Astrocyte of the hippocampus (primary cell): ENCODE measurements around the gene DNM1.

ENCODE experiments used
- DNase-seq: peaks from one replicate; pipeline ENCODE4 v3.0.0; 2011; ENCODE audit warnings: low read depth, low spot score

The DNM1 gene

GRCh38 chr9:128175726-128176125, 27.5 kb upstream of the DNM1 start:
- no peak for DNase-seq

- no peak for DNase-seq
Observed at GRCh38 chr9:128178806-128179431, 24.3 kb upstream of the DNM1 start.

GRCh38 chr9:128180001-128180400, 23.2 kb upstream of the DNM1 start:
- no peak for DNase-seq

GRCh38 chr9:128180447-128180846, 22.7 kb upstream of the DNM1 start:
- DNase-seq: no peak

- DNase-seq: peak; percentile 45
Observed at GRCh38 chr9:128181480-128181879, 21.7 kb upstream of the DNM1 start.

GRCh38 chr9:128182893-128183588, 20.1 kb upstream of the DNM1 start:
- no peak for DNase-seq

GRCh38 chr9:128185979-128186965, 16.9 kb upstream of the DNM1 start:
- DNase-seq: no peak

- no peak for DNase-seq
Observed at GRCh38 chr9:128187361-128187760, 15.8 kb upstream of the DNM1 start.

GRCh38 chr9:128188209-128188608, 15.0 kb upstream of the DNM1 start:
- no peak for DNase-seq

- no peak for DNase-seq
Observed at GRCh38 chr9:128190013-128190412, 13.2 kb upstream of the DNM1 start.

GRCh38 chr9:128190516-128191405, 12.4 kb upstream of the DNM1 start:
- DNase-seq: peak; percentile 34

GRCh38 chr9:128191406-128192046, 11.7 kb upstream of the DNM1 start, which contains the start of gene CIZ1:
Gene CIZ1, minus strand, starts transcription at chr9:128191572. Its CDS starts 715 bp downstream, at chr9:128190857.
- DNase-seq: peak; percentile 92

- peak; percentile 95 for DNase-seq
Observed at GRCh38 chr9:128192601-128193371, 10.4 kb upstream of the DNM1 start.

GRCh38 chr9:128193469-128194096, 9.6 kb upstream of the DNM1 start:
- no peak for DNase-seq

GRCh38 chr9:128201441-128202369, 1.5 kb upstream of the DNM1 start:
- DNase-seq: peak; percentile 67

- DNase-seq: no peak
Observed at GRCh38 chr9:128202648-128203023, 543 bp upstream of the DNM1 start.

GRCh38 chr9:128203707-128204551, 750 bp downstream of the DNM1 start:
- peak; percentile 72 for DNase-seq
